GM19099 (cell line): ENCODE measurements around the gene SSX4B.
"Not testable (repeated sequence)": the region's sequence is repeated elsewhere in the genome, so short reads cannot be mapped to it uniquely, and the experiment has no call there.

Experiments used
- POLR2A ChIP-seq: IDR thresholded peaks from 3 replicates; pipeline ENCODE4 v1.6.1; 2011; ENCODE audit warnings: low read depth; ENCODE audit not compliant: insufficient read length; ENCODE audit errors: extremely low read depth

Gene SSX4B

GRCh38 chrX:48411860-48412259 lies at the start of gene SSX4B:
SSX4B (minus strand) TSS chrX:48411960; CDS start chrX:48411372, 588 bp downstream.
- TF ChIP-seq POLR2A: not testable (repeated sequence)

- no peak for TF ChIP-seq POLR2A
These were observed 48.8 kb upstream of the SSX4B start for GRCh38 chrX:48460606-48461005.

GRCh38 chrX:48460031-48460430 lies 48.3 kb upstream of the SSX4B start:
- no peak for TF ChIP-seq POLR2A

- TF ChIP-seq POLR2A: no peak
These were observed 47.7 kb upstream of the SSX4B start for GRCh38 chrX:48459483-48459882.

GRCh38 chrX:48458711-48459110 lies 47.0 kb upstream of the SSX4B start:
- TF ChIP-seq POLR2A: no peak

GRCh38 chrX:48456628-48457331 lies 45.0 kb upstream of the SSX4B start:
- no peak for TF ChIP-seq POLR2A

GRCh38 chrX:48451708-48452107 lies 39.9 kb upstream of the SSX4B start:
- TF ChIP-seq POLR2A: no peak

GRCh38 chrX:48450076-48450475 lies 38.3 kb upstream of the SSX4B start:
- TF ChIP-seq POLR2A: no peak

- not testable (repeated sequence) for TF ChIP-seq POLR2A
These were observed 28.5 kb downstream of the SSX4B start, which contains the start of gene SSX4 for GRCh38 chrX:48383239-48383638. SSX4 (plus strand) TSS chrX:48383539; CDS start chrX:48384054, 515 bp downstream.

GRCh38 chrX:48357681-48358080 lies 54.1 kb downstream of the SSX4B start:
- TF ChIP-seq POLR2A: no peak

GRCh38 chrX:48356315-48357094 lies 55.3 kb downstream of the SSX4B start, which contains the start of gene SSX3:
SSX3 (minus strand) TSS chrX:48356703; CDS start chrX:48355249, 1,454 bp downstream.
- TF ChIP-seq POLR2A: not testable (repeated sequence)
